ENCODE measurements around the gene RRM1.
"Not testable (repeated sequence)": the region's sequence is repeated elsewhere in the genome, so short reads cannot be mapped to it uniquely, and the experiment has no call there.

RRM1 gene

GRCh38 chr11:4161305-4161704 is 66.7 kb downstream of the RRM1 start:
- TF ChIP-seq CTCF (conservative IDR thresholded peaks at IDR 0.05; ENCODE audit: low read length), result no peak
- DNase-seq (ENCODE audit: low read depth), result no peak
- no peak overlapping the region for H3K4me3 ChIP-seq (ENCODE audit: low read length)

GRCh38 chr11:4164884-4165590 is 70.4 kb downstream of the RRM1 start:
- H3K4me3 ChIP-seq (ENCODE audit: low read length), result no peak overlapping the region
- no peak for TF ChIP-seq CTCF (conservative IDR thresholded peaks at IDR 0.05; ENCODE audit: low read length)
- DNase-seq (ENCODE audit: low read depth), result no peak

GRCh38 chr11:4167292-4167691 is 72.7 kb downstream of the RRM1 start:
- TF ChIP-seq CTCF (conservative IDR thresholded peaks at IDR 0.05; ENCODE audit: low read length), result no peak
- H3K4me3 ChIP-seq (ENCODE audit: low read length), result no peak overlapping the region
- no peak for DNase-seq (ENCODE audit: low read depth)

- H3K4me3 ChIP-seq (ENCODE audit: low read length), result no peak overlapping the region
- no peak for DNase-seq (ENCODE audit: low read depth)
- TF ChIP-seq CTCF (conservative IDR thresholded peaks at IDR 0.05; ENCODE audit: low read length), result no peak
These were observed 73.2 kb downstream of the RRM1 start for GRCh38 chr11:4167758-4168157.

- H3K4me3 ChIP-seq (ENCODE audit: low read length); DNase-seq (ENCODE audit: low read depth): not testable (repeated sequence)
These were observed 81.2 kb downstream of the RRM1 start for GRCh38 chr11:4175620-4176350.

GRCh38 chr11:4178813-4179662 is 84.4 kb downstream of the RRM1 start:
- no peak for DNase-seq (ENCODE audit: low read depth)
- TF ChIP-seq CTCF (conservative IDR thresholded peaks at IDR 0.05; ENCODE audit: low read length), result no peak
- H3K4me3 ChIP-seq (ENCODE audit: low read length), result no peak overlapping the region

GRCh38 chr11:4180441-4181183 is 86.0 kb downstream of the RRM1 start:
- DNase-seq (ENCODE audit: low read depth), result peak; percentile 8
- H3K4me3 ChIP-seq (ENCODE audit: low read length), result no peak overlapping the region
- no peak for TF ChIP-seq CTCF (conservative IDR thresholded peaks at IDR 0.05; ENCODE audit: low read length)
